ENCODE data around the gene NET1.

DNA sequence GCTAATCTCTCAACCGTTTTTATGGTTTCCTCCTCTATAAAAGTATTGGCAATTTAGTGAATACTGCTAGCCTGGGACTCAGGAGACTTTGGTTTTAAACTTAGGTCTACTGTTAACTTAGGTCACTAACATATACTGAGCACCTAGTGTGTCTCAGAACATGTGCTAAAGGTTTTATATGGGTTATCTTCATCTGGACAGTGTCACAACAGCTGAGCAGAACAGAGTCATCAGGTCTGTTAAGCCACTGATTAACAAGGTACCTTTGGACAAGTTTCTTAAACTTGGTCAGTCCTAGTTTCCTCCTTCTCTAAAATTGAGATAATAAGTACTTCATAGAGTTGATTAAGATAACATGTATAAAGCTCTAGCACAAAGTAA, 30.6 kb downstream of the NET1 start:
- TF ChIP-seq EZH2phosphoT487 (IDR thresholded peaks at IDR 0.05; ENCODE audit: insufficient read depth, low read depth) (no peak), EZH2 (IDR thresholded peaks at IDR 0.05; ENCODE audit: insufficient read depth, poor library complexity, severe bottlenecking) (no peak)

Measured in GM23248 (cell line).